KMS-11 (cell line): ENCODE results near the gene PRSS23.
A peak's percentile ranks its signal among the peaks of the same experiment; 100 is the strongest.

Experiments used
- H2AFZ ChIP-seq: fragments of 200-600 bp; sonication (generic); 2 replicates; pipeline ENCODE4 v1.6.1; 2016; ENCODE audit warnings: antibody characterized with exemption, mixed run types, low read depth
- H3K27ac ChIP-seq: fragments of 200-600 bp; sonication (generic); 2 replicates; pipeline ENCODE4 v1.6.1; 2016; ENCODE audit warnings: mild to moderate bottlenecking, mixed run types
- H3K27me3 ChIP-seq: fragments of 200-600 bp; sonication (generic); 2 replicates; pipeline ENCODE4 v1.6.1; 2017; ENCODE audit warnings: mild to moderate bottlenecking, low read depth, mixed run types, moderate library complexity; ENCODE audit not compliant: insufficient read depth
- H3K36me3 ChIP-seq: fragments of 200-600 bp; sonication (generic); 2 replicates; pipeline ENCODE4 v1.6.1; 2017; ENCODE audit warnings: mild to moderate bottlenecking, mixed run types; ENCODE audit not compliant: insufficient read depth
- H3K4me1 ChIP-seq: fragments of 200-600 bp; sonication (generic); 2 replicates; pipeline ENCODE4 v1.6.1; 2016; ENCODE audit warnings: mild to moderate bottlenecking, low read depth, mixed run types; ENCODE audit not compliant: poor library complexity, severe bottlenecking
- H3K4me2 ChIP-seq: fragments of 200-600 bp; sonication (generic); 2 replicates; pipeline ENCODE4 v1.7.0; 2016; ENCODE audit warnings: mild to moderate bottlenecking, mixed run types
- H3K4me3 ChIP-seq: fragments of 200-600 bp; sonication (generic); IDR thresholded peaks from 2 replicates; pipeline ENCODE4 v1.6.1; 2017; ENCODE audit warnings: low read depth, low read length, mixed read lengths; ENCODE audit not compliant: insufficient read depth
- H3K79me2 ChIP-seq: fragments of 200-600 bp; sonication (generic); 2 replicates; pipeline ENCODE4 v1.6.1; 2016; ENCODE audit warnings: low read depth, mixed run types; ENCODE audit not compliant: insufficient read depth
- H3K9ac ChIP-seq: fragments of 200-600 bp; sonication (generic); 2 replicates; pipeline ENCODE4 v1.6.1; 2016; ENCODE audit warnings: mild to moderate bottlenecking, mixed run types
- H4K20me1 ChIP-seq: fragments of 200-600 bp; sonication (generic); 2 replicates; pipeline ENCODE4 v1.6.1; 2016; ENCODE audit warnings: mild to moderate bottlenecking, mixed run types; ENCODE audit not compliant: insufficient read depth
- TF ChIP-seq, protein P1 (sequence below): fragments of 200-600 bp; sonication (generic); conservative IDR thresholded peaks from 2 replicates; pipeline ENCODE4 v1.6.1; 2017; ENCODE audit warnings: low read depth, mild to moderate bottlenecking, antibody characterized with exemption, low read length, moderate library complexity, mixed read lengths

Gene PRSS23, protein sequence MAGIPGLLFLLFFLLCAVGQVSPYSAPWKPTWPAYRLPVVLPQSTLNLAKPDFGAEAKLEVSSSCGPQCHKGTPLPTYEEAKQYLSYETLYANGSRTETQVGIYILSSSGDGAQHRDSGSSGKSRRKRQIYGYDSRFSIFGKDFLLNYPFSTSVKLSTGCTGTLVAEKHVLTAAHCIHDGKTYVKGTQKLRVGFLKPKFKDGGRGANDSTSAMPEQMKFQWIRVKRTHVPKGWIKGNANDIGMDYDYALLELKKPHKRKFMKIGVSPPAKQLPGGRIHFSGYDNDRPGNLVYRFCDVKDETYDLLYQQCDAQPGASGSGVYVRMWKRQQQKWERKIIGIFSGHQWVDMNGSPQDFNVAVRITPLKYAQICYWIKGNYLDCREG

DNA sequence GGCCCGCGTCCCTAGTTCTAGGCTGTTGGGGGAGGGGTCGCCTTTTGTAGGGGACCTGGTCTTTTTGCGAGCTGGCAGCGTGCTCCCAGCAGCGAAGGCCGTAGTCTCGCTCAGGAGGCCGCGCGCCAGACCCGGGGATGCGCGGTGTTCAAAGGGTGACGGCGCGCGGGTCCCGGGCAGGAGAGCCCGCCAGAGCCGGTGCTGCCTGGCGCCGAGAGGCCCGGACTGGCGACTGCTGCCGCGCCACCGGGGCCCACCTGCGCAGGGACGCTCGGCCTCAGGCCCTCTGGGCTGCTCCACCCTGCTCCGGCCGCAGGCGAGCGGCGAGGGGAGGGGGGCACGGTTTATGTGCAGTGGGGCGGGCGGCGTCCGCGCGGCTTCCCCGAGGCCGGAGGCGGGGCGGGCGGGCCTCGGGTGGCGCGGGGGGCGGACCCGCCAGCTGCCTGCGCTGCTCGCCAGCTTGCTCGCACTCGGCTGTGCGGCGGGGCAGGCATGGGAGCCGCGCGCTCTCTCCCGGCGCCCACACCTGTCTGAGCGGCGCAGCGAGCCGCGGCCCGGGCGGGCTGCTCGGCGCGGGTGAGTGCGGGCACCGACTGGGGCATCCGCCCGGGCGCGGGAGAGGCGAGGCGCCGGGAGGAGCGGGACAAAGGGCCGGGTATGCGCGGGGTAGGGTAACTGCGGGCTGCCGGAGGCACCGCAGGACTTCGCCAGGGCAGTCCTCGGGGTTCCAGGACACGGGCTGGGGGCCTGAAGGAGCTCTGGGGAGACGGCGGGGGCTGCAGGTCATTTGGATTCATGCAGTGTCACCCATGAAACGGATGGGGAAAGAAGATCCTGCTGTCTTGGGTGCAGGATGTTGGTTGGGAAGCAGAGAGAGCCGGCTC lies at the start of gene PRSS23:
TSS of gene PRSS23 (plus strand) at position 467 of the 884 bp plus-strand sequence. CDS start 7,102 bp downstream, outside the sequence.
- H4K20me1 ChIP-seq = no peaks in the 10 kb centered on the region
- no peaks in the 10 kb centered on the region for H3K79me2 ChIP-seq
- H3K9ac ChIP-seq = no peak within 1 kb of the TSS
- no peaks in the 10 kb centered on the region; the same call in 1 of the 2 replicates for H3K27me3 ChIP-seq
- H3K4me1 ChIP-seq = no peaks in the 10 kb centered on the region
- H3K4me2 ChIP-seq = peak within 1 kb of the TSS; percentile 26; the same call in 1 of the 2 replicates
- no peak within 1 kb of the TSS for H3K27ac ChIP-seq
- H2AFZ ChIP-seq = peak within 1 kb of the TSS; percentile 35
- H3K4me3 ChIP-seq = no peak within 1 kb of the TSS
- no peaks in the 10 kb centered on the region for H3K36me3 ChIP-seq
- TF ChIP-seq, protein P1, sequence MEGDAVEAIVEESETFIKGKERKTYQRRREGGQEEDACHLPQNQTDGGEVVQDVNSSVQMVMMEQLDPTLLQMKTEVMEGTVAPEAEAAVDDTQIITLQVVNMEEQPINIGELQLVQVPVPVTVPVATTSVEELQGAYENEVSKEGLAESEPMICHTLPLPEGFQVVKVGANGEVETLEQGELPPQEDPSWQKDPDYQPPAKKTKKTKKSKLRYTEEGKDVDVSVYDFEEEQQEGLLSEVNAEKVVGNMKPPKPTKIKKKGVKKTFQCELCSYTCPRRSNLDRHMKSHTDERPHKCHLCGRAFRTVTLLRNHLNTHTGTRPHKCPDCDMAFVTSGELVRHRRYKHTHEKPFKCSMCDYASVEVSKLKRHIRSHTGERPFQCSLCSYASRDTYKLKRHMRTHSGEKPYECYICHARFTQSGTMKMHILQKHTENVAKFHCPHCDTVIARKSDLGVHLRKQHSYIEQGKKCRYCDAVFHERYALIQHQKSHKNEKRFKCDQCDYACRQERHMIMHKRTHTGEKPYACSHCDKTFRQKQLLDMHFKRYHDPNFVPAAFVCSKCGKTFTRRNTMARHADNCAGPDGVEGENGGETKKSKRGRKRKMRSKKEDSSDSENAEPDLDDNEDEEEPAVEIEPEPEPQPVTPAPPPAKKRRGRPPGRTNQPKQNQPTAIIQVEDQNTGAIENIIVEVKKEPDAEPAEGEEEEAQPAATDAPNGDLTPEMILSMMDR = no peak

DNA sequence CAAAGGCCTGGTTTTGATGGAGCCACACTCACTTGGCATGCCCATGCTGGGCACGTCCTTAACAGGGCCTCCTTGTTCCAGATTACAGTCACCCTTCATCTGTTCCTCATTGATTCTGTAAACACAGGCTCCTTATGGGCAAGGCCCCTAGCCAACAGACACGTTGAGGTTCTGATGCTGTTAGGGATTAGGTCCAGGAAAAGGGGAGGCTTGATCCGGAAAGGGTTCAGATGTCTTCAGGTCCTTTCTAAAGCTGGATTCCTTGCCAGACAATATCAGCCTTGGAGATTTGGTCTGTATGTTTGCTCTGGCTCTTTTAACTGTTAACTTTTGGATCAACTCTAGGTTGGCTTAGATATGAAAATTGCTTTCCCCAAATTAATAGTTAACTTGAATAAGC lies 46.9 kb upstream of the PRSS23 start:
- no peaks in the 10 kb centered on the region for H4K20me1 ChIP-seq
- no peaks in the 10 kb centered on the region for H3K79me2 ChIP-seq
- no peak overlapping the region for H3K4me2 ChIP-seq
- H3K27ac ChIP-seq = no peak overlapping the region
- H3K4me1 ChIP-seq = no peaks in the 10 kb centered on the region
- TF ChIP-seq, protein P1 = no peak
- no peak overlapping the region for H3K4me3 ChIP-seq
- H2AFZ ChIP-seq = no peak overlapping the region
- no peak overlapping the region for H3K9ac ChIP-seq
- H3K36me3 ChIP-seq = no peaks in the 10 kb centered on the region
- no peaks in the 10 kb centered on the region for H3K27me3 ChIP-seq

DNA sequence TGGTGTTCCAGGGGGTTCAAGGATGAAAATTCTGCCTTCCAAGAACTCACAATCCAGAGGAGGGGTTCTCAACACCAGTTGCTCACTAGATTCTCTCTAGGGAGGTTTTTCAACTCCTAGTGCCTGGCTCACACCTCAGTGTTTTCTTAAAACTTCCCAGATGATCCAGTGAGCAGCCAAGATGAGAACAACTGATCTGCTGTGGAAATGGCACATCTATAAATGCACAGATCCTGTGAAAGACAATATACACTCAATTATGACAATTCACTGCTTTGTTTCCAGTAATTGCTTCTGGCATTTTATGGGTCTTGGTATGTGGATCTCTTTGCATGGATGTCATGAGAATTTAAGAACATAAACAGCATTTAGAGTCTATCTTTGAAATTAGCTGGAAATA lies 45.2 kb upstream of the PRSS23 start:
- H3K4me1 ChIP-seq = no peaks in the 10 kb centered on the region
- no peak overlapping the region for H2AFZ ChIP-seq
- H3K27ac ChIP-seq = no peak overlapping the region
- no peaks in the 10 kb centered on the region for H4K20me1 ChIP-seq
- H3K36me3 ChIP-seq = no peaks in the 10 kb centered on the region
- no peak overlapping the region for H3K4me2 ChIP-seq
- no peaks in the 10 kb centered on the region for H3K27me3 ChIP-seq
- TF ChIP-seq, protein P1 = no peak
- no peak overlapping the region for H3K9ac ChIP-seq
- H3K79me2 ChIP-seq = no peaks in the 10 kb centered on the region
- no peak overlapping the region for H3K4me3 ChIP-seq

DNA sequence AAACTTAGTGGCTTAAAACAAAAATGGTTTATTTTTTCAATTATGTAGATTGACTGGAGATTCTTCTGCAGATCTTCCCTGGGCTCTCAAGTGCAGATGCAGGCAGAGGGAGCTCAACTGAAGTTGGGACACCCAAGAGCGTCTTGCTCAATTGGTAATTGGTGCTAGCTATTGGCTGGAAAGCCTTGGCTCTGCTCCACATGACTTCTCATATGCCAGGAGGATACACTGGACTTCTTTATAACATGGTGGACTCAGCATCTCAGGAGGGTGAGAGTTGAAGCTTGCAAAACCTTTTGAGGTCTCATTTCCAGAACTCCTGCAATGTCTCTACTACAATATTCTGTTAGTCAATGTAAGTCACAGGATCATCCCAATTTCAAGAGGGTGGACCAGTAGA lies 42.2 kb upstream of the PRSS23 start:
- Histone ChIP-seq H3K27me3 (no peaks in the 10 kb centered on the region), H3K4me2 (no peak overlapping the region), H3K9ac (no peak overlapping the region), H3K79me2 (no peaks in the 10 kb centered on the region), H3K36me3 (no peaks in the 10 kb centered on the region), H3K27ac (no peak overlapping the region), H4K20me1 (no peaks in the 10 kb centered on the region), H2AFZ (no peak overlapping the region), H3K4me1 (peaks cover 12% of the 10 kb centered on the region), H3K4me3 (no peak overlapping the region)
- TF ChIP-seq, protein P1 = no peak
